ENCODE measurements around the gene PALLD.

DNA sequence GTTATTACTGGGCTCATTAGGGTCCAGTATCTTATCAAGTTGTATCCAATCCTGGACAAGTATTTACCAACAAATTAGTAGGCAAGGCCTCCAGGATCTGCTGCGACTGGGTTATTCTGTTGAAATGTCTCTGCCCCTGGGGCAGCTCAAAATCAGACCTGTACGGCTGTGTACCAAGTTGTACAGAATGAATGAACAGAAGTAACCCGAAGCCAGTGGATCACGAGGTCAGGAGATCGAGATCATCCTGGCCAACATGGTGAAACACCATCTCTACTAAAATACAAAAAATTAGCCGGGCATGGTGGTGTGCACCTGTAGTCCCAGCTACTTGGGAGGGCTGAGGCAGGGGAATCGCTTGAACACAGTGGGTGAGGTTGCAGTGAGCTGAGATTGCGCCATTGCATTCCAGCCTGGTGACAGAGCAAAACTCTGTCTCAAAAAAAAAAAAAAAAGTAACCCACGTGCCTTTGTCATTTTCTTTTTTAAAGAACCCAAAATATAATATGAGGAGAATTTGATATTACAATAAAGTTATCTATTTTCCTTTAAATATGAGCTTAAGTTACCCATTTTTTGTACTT is 385.9 kb downstream of the PALLD start:
- TF ChIP-seq, protein P1, sequence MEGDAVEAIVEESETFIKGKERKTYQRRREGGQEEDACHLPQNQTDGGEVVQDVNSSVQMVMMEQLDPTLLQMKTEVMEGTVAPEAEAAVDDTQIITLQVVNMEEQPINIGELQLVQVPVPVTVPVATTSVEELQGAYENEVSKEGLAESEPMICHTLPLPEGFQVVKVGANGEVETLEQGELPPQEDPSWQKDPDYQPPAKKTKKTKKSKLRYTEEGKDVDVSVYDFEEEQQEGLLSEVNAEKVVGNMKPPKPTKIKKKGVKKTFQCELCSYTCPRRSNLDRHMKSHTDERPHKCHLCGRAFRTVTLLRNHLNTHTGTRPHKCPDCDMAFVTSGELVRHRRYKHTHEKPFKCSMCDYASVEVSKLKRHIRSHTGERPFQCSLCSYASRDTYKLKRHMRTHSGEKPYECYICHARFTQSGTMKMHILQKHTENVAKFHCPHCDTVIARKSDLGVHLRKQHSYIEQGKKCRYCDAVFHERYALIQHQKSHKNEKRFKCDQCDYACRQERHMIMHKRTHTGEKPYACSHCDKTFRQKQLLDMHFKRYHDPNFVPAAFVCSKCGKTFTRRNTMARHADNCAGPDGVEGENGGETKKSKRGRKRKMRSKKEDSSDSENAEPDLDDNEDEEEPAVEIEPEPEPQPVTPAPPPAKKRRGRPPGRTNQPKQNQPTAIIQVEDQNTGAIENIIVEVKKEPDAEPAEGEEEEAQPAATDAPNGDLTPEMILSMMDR (IDR thresholded peaks at IDR 0.05), result no peak
- TF ChIP-seq POLR2A (IDR thresholded peaks at IDR 0.05), result no peak
